NCI-H2029 (cell line): Measurements from ENCODE around the gene SEPTIN5.
"Not testable (repeated sequence)": the region's sequence is repeated elsewhere in the genome, so short reads cannot be mapped to it uniquely, and the experiment has no call there.

ENCODE experiments used
- DNase-seq: peaks from one replicate; lab custom pipeline; 2025; lab: John Stamatoyannopoulos, UW

The SEPTIN5 gene

DNA sequence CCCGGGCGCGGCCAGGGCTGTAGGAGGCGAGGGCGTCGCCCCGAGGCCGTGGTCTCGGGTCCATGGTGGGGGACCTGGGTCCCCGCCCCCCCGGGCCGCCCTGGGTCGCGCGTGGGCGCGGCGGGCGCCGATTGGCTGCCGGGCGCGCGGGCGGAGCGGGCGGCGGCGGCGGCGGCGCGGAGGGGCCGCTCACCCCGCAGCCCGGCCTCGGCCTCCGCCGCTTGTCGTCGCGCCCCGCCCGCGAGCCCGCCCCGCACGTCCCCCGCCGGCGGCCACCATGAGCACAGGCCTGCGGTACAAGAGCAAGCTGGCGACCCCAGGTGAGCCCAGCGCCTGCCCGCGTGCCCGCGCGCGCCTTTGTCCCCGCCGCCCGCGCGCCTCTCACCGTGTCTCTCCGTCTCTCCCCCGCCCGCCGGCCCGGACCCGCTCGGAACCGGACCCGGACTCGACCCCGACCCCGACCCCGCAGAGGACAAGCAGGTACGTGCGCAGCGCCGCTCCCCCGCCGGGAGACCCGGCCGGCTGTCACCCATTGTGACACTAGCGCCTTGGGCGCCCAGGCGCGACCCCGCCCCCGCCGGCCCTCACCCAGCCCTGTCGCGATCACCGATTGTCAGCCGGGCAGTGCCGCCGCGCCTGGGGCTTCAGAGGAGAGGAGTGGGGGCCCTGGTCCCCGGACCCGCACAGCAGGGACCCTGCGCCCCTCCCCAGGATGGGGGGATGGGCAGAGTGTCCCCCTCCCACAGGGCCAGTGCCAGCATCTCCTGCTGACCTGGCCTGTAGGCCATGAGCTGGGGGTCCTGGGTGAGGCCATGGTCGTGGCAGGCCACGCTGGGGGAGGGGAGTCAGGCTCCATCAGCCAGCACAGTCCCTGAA, at the start of gene SEPTIN5:
SEPTIN5 (plus strand) TSS at position 192 of the 876 bp plus-strand sequence; CDS start at position 278, 86 bp downstream.
- DNase-seq = no peak

DNA sequence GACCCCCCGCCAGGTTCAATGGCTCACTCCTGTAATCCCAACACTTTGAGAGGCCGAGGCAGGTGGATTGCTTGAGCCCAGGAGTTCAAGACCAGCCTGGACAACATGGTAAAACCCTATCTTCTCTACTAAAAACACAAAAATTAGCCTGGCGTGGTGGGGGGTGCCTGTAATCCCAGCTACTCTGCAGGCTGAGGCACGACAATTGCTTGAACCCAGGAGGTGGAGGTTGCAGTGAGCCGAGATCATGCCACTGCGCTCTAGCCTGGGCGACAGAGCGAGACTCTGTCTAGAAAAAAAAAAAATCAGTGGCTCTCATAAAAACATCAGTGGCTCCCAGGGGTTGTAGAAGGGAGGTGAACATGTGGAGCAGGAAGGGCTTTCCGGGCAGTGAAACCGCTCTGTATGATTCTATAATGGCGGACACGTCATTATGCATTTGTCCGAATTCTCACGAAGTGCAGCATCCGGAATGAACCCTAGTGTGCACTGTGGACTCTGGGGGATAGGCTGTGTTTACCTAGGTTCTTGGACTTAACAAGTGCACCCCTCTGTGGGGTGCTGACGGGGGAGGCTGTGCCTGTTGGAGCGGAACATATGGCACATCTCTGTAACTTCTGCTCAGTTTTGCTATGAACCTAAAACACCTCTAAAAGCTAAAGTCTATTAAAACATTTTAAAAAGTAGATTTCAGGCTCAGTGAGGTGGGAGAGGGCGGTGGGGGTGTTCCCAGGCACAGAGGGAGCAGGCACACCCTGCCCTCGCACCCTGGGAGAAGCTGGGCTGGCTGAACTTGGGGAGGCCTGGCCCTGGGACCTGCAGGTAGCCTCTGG, 49.1 kb upstream of the SEPTIN5 start:
- DNase-seq = no peak

- no peak for DNase-seq
Observed at GRCh38 chr22:19665784-19666672, 48.3 kb upstream of the SEPTIN5 start.

DNA sequence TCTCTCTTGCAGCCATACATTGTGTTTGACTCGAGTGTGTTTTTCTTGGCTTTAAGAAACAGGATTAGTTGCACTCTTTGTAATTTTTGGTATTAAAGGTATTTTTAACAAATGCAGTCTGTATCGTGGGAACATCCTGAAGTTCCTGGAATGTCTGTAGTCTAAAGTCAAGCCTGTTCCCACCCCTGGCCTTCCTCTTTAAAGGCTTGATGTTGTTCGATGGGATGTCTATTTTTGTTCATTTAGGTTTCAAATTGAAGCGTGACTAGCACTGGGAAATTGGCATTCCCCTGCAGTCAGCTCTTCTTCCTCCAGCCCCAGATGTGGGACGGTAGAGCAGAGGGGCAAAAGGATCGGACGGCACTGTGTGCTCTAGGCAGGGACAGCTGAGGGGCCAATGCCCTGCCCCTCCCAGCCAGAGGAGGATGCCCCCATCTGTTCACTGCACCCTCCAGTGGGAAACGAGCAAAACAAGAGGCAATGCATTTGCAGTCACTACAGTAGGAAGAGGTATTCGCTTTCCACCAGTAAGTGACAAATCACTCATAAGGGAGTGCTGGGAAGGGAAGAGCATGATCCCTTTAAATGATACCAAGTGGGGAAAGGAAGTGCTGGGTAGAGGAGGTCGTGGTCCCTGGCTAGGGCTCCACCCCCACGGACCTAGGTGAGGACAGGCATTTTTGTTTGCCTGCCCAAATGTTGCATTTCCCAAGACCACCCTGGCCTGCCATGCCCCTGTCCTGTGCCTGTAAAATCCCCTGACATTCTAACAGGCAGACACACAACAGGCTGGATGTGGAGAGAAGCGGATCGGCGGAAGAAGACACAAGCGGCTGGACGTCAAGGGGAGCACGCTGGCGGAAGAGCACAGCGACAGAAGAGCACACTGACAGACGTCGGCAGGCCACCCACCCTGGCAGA, 47.4 kb upstream of the SEPTIN5 start:
- DNase-seq = no peak

DNA sequence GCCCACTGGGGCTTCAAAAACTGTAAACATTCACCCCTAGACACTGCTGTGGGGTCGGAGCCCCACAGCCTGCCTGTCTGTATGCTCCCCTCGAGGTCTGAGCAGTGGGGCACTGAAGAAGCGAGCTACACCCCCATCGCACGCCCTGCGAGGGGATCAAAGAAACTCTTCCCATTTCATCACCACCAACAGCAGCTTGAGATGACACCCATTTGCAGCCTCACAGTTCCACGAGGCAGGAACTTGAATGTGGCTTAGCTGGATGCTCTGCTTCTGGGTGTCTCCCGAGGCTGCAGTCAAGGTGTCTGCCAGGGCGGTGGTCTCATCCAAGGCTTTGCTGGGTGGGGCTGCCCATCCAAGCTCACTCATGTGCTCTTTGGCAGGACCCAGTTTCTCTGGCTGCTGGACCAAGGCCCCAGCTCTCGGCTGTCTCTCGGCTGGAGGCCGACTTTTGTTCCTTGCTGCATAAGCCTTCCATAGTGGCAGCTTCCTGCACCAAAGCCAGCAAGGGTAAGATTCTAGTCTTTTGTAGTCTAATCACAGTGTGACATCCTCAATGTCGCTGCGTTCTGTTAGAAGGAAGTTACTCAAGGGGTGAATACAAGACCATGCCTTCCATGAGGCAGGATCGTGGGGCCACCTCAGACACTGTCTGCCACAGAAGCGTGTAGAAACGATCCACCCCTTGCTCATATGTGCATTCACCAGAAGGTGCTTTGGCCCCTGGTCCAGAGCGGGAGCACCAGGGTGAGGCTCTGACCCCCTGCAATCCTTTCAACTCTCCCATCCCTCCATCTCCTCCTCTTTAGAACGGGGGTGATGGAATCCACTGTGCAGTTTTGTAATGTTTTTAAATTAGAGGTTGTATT, 46.2 kb upstream of the SEPTIN5 start:
- DNase-seq = no peak

- no peak for DNase-seq
Observed at GRCh38 chr22:19668748-19669147, 45.6 kb upstream of the SEPTIN5 start.

GRCh38 chr22:19669570-19669969, 44.7 kb upstream of the SEPTIN5 start:
- DNase-seq = no peak

GRCh38 chr22:19671316-19671715, 43.0 kb upstream of the SEPTIN5 start:
- no peak for DNase-seq

DNA sequence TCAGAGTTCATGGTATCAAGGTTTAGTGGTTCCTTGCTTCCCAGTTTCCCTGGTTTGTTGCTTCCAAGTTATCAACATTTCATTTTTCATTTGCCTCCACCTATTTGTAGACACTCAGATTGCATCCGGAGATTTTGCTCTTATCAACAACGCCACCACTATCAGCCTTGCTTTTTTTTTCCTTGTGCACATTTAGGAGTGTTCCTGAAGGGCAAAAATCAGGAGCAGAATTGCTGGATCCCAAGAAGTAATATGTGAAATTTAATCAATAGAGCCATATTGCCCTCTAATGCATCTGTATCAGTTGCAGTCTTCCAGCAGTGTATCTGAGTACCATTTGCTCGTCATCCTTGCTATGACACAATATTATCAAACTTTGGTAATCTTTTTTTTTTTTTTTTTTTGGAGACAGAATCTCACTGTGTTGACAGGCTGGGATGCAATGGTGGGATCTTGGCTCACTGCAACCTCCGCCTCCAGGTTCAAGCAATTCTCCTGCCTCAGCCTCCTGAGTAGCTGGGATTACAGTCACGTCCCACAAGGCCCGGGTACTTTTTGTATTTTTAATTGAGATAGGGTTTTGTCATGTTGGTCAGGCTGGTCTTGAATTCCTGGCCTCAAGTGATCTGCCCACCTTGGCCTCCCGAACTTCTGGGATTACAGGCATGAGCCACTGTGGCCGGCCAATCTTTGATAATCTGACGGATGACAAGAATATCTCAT, 42.1 kb upstream of the SEPTIN5 start:
- DNase-seq = no peak

DNA sequence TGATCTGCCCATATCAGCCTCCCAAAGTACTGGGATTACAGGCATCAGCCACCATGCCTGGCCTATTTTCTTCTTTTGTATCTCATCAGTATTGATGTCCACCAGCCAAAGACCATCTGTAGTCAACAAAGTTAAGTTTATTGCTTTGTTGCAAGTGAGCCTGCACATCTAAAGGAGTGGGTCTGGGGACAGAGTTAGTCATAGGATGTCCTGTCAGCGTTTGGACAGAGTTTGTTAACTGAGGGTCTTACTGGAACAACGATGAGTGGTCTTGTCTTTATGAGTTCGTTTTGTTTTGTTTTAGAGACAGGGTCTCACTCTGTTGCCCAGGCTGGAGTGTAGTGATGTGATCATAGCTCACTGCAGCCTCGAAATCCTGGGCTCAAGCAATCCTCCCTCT, 40.6 kb upstream of the SEPTIN5 start:
- DNase-seq = no peak

DNA sequence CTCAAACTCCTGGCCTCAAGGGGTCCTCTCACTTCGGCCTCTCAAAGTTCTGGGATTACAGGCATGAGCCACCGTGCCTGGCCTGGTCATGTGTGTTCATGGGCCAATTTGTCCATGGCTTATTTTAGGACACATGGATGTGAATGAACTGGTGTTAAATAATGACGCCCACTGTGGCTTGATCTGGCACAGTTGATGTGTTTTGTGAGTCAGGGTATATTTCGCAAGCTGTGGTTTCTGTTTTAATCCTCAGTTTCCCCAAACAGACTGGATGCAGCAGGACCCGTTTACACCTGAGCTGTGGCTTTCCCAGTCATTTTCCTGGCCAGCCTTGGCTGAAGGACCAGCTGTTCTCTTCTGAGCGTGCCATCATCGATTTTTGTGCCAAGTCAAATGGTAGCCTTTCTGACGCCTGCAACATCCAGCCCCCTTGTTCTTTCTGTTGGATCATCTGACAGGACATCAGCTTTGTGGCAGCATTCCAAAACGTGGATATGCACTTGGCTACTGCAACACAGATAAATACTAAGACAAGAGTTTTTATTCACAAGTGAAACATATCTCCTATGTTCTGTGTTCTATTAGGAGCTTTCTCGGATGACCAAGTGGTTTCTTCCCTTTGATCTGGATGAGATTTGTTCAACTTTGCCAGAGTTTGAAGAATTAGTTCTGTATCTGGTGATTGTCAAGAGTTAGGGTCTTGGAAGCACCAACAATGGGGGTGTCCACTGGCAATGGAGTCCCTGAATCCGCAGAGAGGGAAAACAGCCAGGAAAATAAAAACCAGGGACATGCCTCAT, 40.0 kb upstream of the SEPTIN5 start:
- DNase-seq = peak; percentile 81

DNA sequence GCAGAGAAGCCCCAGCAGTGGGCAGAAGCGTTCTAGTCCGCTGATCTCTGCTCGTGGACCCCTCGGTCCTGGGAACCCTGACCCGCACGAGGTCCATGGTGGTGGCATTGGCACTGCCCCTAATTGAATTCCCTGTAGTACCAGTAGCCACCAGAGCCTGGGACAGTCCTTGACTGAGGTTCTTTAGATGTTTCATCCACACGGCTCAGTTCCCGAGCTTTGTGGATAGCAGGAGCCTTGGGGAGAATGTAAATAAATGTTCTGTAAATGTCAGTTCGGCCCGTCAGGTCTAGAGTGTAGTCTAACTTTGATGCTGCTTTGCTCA, 39.4 kb upstream of the SEPTIN5 start:
- DNase-seq = no peak

DNA sequence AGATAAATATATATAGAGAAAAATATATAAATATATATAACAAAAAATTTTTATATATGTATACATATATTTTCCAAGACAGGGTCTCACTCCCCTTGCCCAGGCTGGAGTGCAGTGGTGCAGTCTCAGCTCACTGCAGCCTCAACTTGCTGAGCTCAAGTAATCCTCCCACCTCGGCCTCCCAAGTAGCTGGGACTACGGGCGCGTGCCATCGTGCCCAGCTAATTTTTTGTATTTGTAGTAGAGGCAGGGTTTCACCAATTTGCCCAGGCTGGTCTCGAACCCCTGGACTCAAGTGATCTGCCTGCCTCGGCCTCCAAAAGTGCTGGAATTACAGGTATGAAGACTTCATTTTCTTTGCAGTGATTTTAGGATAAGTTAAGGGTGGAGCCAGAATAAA, 38.9 kb upstream of the SEPTIN5 start:
- DNase-seq = no peak

- not testable (repeated sequence) for DNase-seq
Observed at GRCh38 chr22:19676437-19676836, 37.9 kb upstream of the SEPTIN5 start.

- no peak for DNase-seq
Observed at GRCh38 chr22:19678949-19679521, 35.3 kb upstream of the SEPTIN5 start.

DNA sequence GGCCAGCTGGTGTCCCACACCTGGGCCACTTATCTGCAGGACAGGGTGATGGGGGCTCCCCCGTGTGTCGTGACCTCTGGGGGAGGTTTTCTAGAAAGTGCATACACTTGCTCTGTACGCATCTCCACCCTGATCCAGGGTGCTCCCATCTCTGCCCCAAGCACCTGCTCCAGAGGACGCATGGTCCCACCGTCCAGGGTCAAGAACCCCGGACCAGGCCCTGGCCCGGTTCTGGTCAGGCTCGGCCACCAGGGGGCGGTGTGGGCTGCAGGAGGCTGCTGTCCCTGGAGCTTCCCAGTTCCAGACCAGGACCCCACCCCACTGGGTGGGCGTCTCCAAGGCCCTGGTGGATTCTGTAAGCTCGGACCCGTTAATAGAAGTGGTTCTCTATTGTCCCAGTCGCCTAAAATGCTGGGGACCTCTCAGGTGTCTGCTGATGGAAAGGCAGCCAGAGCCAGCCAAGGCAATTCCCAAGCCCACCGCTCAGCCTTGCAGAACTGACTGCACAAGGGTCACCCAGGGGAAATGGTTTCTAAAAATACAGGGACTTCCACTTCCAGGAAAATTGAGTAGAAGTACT, 34.7 kb upstream of the SEPTIN5 start:
- no peak for DNase-seq

GRCh38 chr22:19680287-19680881, 33.9 kb upstream of the SEPTIN5 start:
- DNase-seq = no peak
